Measurements from ENCODE around the gene PSMG2. TPM values are rescaled to one million over a fixed set of nuclear protein-coding genes. Genes with fewer than 3 reads are reported as not detected.
A peak's percentile ranks its signal among the peaks of the same experiment; 100 is the strongest.

The PSMG2 gene
- total and polyA plus RNA-seq, 9 of the 15 experiments (the other 6 are each of a cell fraction or from before 2014, with no cell fraction given), result 59.9 to 271 (median 111) TPM

- no peak for TF ChIP-seq ARID4B (CRISPR knock-in tag; IDR thresholded peaks at IDR 0.05)
- TF ChIP-seq ZNF431 (CRISPR knock-in tag; IDR thresholded peaks at IDR 0.05), result peak; percentile 52
- TF ChIP-seq ZNF583 (CRISPR knock-in tag; IDR thresholded peaks at IDR 0.05), result no peak
- no peak for TF ChIP-seq MXD1 (CRISPR knock-in tag; IDR thresholded peaks at IDR 0.05; ENCODE audit: borderline replicate concordance, poor library complexity, severe bottlenecking)
- 0 out of 2 replicates have a peak, but pooled peaks have one; percentile 13 for TF ChIP-seq THAP12 (CRISPR knock-in tag; IDR thresholded peaks at IDR 0.05)
- no peak for TF ChIP-seq SRSF9 (IDR thresholded peaks at IDR 0.05; ENCODE audit: borderline replicate concordance, low read depth, low read length)
- TF ChIP-seq ZNF224 (CRISPR knock-in tag; IDR thresholded peaks at IDR 0.05), result no peak
- no peak for TF ChIP-seq MECOM (CRISPR knock-in tag; IDR thresholded peaks at IDR 0.05)
- TF ChIP-seq TFAM (CRISPR knock-in tag; conservative IDR thresholded peaks at IDR 0.05), result no peak
- no peak for TF ChIP-seq RFX1 (IDR thresholded peaks at IDR 0.05)
- no peak for TF ChIP-seq ILF3 (IDR thresholded peaks at IDR 0.05; ENCODE audit: borderline replicate concordance)
- no peak for TF ChIP-seq U2AF1 (optimal IDR thresholded peaks at IDR 0.05; ENCODE audit: low read depth, low read length)
- 0 out of 2 replicates have a peak, but pooled peaks have one; percentile 29 for TF ChIP-seq ZNF511 (CRISPR knock-in tag; IDR thresholded peaks at IDR 0.05)
- TF ChIP-seq JUND (IDR thresholded peaks at IDR 0.05; ENCODE audit: borderline replicate concordance, low read depth, low read length), result no peak
- no peak for TF ChIP-seq JUND (tag; IDR thresholded peaks at IDR 0.05; ENCODE audit: borderline replicate concordance, low read depth, low read length)
- peak in 1 of 2 experiments; percentile 46; a peak in 2 of 4 replicates for TF ChIP-seq UBTF (IDR thresholded peaks at IDR 0.05; ENCODE audit: borderline replicate concordance in 1 of 2, low read depth in 2 of 2, low read length in 2 of 2)
- no peak for TF ChIP-seq SUPT5H (IDR thresholded peaks at IDR 0.05)
These were observed 45.7 kb upstream of the PSMG2 start (continued) for GRCh38 chr18:12656938-12657683.

Measured in K562 (cell line).